DND-41 (cell line): ENCODE results near the gene CXCL6.

Source experiments
- ATAC-seq: fragments of 200-7000 bp; cut with Tn5 transposase; 3 replicates; pipeline ENCODE4 v1.9.1; 2021; ENCODE audit warnings: low read depth; ENCODE audit not compliant: insufficient read depth
- DNase-seq: peaks from one replicate; pipeline ENCODE4 v3.0.0-alpha.2; 2020
- H2AFZ ChIP-seq: 2 replicates; pipeline ENCODE4 v1.6.0; 2012; ENCODE audit warnings: low read depth, low read length
- H3K27ac ChIP-seq: 2 replicates; pipeline ENCODE4 v1.5.1; 2012; ENCODE audit warnings: low read length, inconsistent platforms
- H3K27me3 ChIP-seq: fragments of 200-600 bp; sonication (generic); 2 replicates; pipeline ENCODE4 v1.6.0; 2012; ENCODE audit warnings: low read length, mild to moderate bottlenecking, inconsistent platforms; ENCODE audit not compliant: insufficient read depth, poor library complexity
- H3K36me3 ChIP-seq: 2 replicates; pipeline ENCODE4 v1.5.1; 2012; ENCODE audit warnings: low read length, inconsistent platforms; ENCODE audit not compliant: insufficient read depth
- H3K4me1 ChIP-seq: 2 replicates; pipeline ENCODE4 v1.5.1; 2012; ENCODE audit warnings: mild to moderate bottlenecking, low read length; ENCODE audit not compliant: insufficient read depth
- H3K4me2 ChIP-seq: 2 replicates; pipeline ENCODE4 v1.6.0; 2012; ENCODE audit warnings: mild to moderate bottlenecking, moderate library complexity, low read length, inconsistent platforms; ENCODE audit not compliant: insufficient read depth
- H3K4me3 ChIP-seq, 2 experiments: fragments of 200-600 bp in 1 of 2; shearing (Covaris generic) in 1 of 2; 2 replicates each; pipeline ENCODE4 v1.5.1; 2012 to 2016; ENCODE audit warnings: inconsistent platforms in 2 of 2, low read length in 2 of 2, mild to moderate bottlenecking in 2 of 2, low read depth in 1 of 2, moderate library complexity in 1 of 2
- H3K79me2 ChIP-seq: 2 replicates; pipeline ENCODE4 v1.6.0; 2012; ENCODE audit warnings: low read length, inconsistent platforms; ENCODE audit not compliant: insufficient read depth
- H3K9ac ChIP-seq: 2 replicates; pipeline ENCODE4 v1.6.0; 2012; ENCODE audit warnings: low read depth, mild to moderate bottlenecking, inconsistent platforms, low read length, moderate library complexity
- H3K9me3 ChIP-seq: 2 replicates; pipeline ENCODE4 v1.5.1; 2012; ENCODE audit warnings: low read length, moderate library complexity, mild to moderate bottlenecking, inconsistent platforms; ENCODE audit not compliant: insufficient read depth, severe bottlenecking
- H4K20me1 ChIP-seq: 2 replicates; pipeline ENCODE4 v1.6.0; 2012; ENCODE audit warnings: low read length; ENCODE audit not compliant: insufficient read depth
- EZH2 ChIP-seq: IDR thresholded peaks from 3 replicates; pipeline ENCODE4 v1.6.1; 2012; ENCODE audit warnings: borderline replicate concordance, low read depth, mild to moderate bottlenecking, moderate library complexity, low read length, inconsistent platforms; ENCODE audit not compliant: severe bottlenecking
- TF ChIP-seq, protein P1 (sequence below): IDR thresholded peaks from 2 replicates; pipeline ENCODE4 v1.5.1; 2012; ENCODE audit warnings: borderline replicate concordance, low read length, moderate library complexity, mild to moderate bottlenecking; ENCODE audit not compliant: poor library complexity, severe bottlenecking; ENCODE audit errors: extremely low read depth

Gene CXCL6

GRCh38 chr4:73856518-73856917 lies 20.0 kb downstream of the CXCL6 start:
- Histone ChIP-seq H3K36me3 (no peaks in the 10 kb centered on the region), H3K4me1 (peaks cover 12% of the 10 kb centered on the region), H2AFZ (no peak overlapping the region), H3K9me3 (no peaks in the 10 kb centered on the region), H3K27me3 (no peaks in the 10 kb centered on the region), H4K20me1 (no peaks in the 10 kb centered on the region), H3K4me2 (no peak overlapping the region), H3K27ac (no peak overlapping the region), H3K9ac (no peak overlapping the region), H3K79me2 (no peaks in the 10 kb centered on the region), H3K4me3 (no peak overlapping the region)
- TF ChIP-seq, protein P1, sequence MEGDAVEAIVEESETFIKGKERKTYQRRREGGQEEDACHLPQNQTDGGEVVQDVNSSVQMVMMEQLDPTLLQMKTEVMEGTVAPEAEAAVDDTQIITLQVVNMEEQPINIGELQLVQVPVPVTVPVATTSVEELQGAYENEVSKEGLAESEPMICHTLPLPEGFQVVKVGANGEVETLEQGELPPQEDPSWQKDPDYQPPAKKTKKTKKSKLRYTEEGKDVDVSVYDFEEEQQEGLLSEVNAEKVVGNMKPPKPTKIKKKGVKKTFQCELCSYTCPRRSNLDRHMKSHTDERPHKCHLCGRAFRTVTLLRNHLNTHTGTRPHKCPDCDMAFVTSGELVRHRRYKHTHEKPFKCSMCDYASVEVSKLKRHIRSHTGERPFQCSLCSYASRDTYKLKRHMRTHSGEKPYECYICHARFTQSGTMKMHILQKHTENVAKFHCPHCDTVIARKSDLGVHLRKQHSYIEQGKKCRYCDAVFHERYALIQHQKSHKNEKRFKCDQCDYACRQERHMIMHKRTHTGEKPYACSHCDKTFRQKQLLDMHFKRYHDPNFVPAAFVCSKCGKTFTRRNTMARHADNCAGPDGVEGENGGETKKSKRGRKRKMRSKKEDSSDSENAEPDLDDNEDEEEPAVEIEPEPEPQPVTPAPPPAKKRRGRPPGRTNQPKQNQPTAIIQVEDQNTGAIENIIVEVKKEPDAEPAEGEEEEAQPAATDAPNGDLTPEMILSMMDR = no peak
- no peak for TF ChIP-seq EZH2
- ATAC-seq = no peak
- DNase-seq = no peak

- no peaks in the 10 kb centered on the region for H3K36me3 ChIP-seq
- H3K27me3 ChIP-seq = no peaks in the 10 kb centered on the region
- no peak overlapping the region for H3K4me3 ChIP-seq
- H3K4me1 ChIP-seq = peaks cover 12% of the 10 kb centered on the region
- TF ChIP-seq, protein P1 = no peak
- TF ChIP-seq EZH2 = no peak
- H4K20me1 ChIP-seq = no peaks in the 10 kb centered on the region
- no peaks in the 10 kb centered on the region for H3K9me3 ChIP-seq
- H3K9ac ChIP-seq = no peak overlapping the region
- DNase-seq (no peak), ATAC-seq (no peak)
- no peak overlapping the region for H2AFZ ChIP-seq
- H3K4me2 ChIP-seq = no peak overlapping the region
- no peaks in the 10 kb centered on the region for H3K79me2 ChIP-seq
- no peak overlapping the region for H3K27ac ChIP-seq
These were observed 23.2 kb downstream of the CXCL6 start for GRCh38 chr4:73859614-73860088.

- no peak overlapping the region for H3K4me2 ChIP-seq
- no peak overlapping the region for H3K9ac ChIP-seq
These were observed 23.7 kb downstream of the CXCL6 start for GRCh38 chr4:73860181-73860580.

More at GRCh38 chr4:73860181-73860580, 23.7 kb downstream of the CXCL6 start:
- no peak for DNase-seq
- no peak for TF ChIP-seq EZH2
- TF ChIP-seq, protein P1 = no peak
- Histone ChIP-seq H3K4me1 (peaks cover 12% of the 10 kb centered on the region), H4K20me1 (no peaks in the 10 kb centered on the region), H3K79me2 (no peaks in the 10 kb centered on the region), H2AFZ (no peak overlapping the region), H3K9me3 (no peaks in the 10 kb centered on the region), H3K36me3 (no peaks in the 10 kb centered on the region), H3K27ac (no peak overlapping the region), H3K4me3 (no peak overlapping the region), H3K27me3 (no peaks in the 10 kb centered on the region)
- ATAC-seq = no peak
